ENCODE measurements around the gene KIR3DL3.

- no peak for TF ChIP-seq POLR2A (IDR thresholded peaks at IDR 0.05)
- no peak for TF ChIP-seq CTCF (IDR thresholded peaks at IDR 0.05)
These were observed 14.5 kb downstream of the KIR3DL3 start for GRCh38 chr19:54738715-54739114.
